Stomach (tissue), 4 donors: ENCODE measurements around the gene HP.

Experiments used
- CTCF ChIP-seq, 7 experiments: fragments of 450-650 bp in 4 of 7; fragments of 200-600 bp in 3 of 7; sonication (generic) in 3 of 7; IDR thresholded peaks; one replicate each; pipeline ENCODE4 v1.5.1; 2016 to 2019; ENCODE audit warnings: antibody characterized with exemption in 7 of 7, control low read depth in 2 of 7, mild to moderate bottlenecking in 1 of 7
- EP300 ChIP-seq: sonication (generic); formaldehyde crosslinking; IDR thresholded peaks from one replicate; pipeline ENCODE4 v1.6.1; 2017; ENCODE audit warnings: antibody characterized with exemption
- POLR2AphosphoS5 ChIP-seq, 3 donors: sonication (generic); formaldehyde crosslinking; IDR thresholded peaks; one replicate each; pipeline ENCODE4 v1.6.1; 2016; ENCODE audit warnings: antibody characterized with exemption in 3 of 3

GRCh38 chr16:72044825-72045359, 9.4 kb upstream of the HP start:
- TF ChIP-seq CTCF (IDR thresholded peaks at IDR 0.05) (no peak), POLR2AphosphoS5 (IDR thresholded peaks at IDR 0.05) (no peak), EP300 (no peak)
